ENCODE data around the gene KIAA1210.

GRCh38 chrX:119155416-119156035, 27.9 kb upstream of the KIAA1210 start:
- TF ChIP-seq, protein P1, sequence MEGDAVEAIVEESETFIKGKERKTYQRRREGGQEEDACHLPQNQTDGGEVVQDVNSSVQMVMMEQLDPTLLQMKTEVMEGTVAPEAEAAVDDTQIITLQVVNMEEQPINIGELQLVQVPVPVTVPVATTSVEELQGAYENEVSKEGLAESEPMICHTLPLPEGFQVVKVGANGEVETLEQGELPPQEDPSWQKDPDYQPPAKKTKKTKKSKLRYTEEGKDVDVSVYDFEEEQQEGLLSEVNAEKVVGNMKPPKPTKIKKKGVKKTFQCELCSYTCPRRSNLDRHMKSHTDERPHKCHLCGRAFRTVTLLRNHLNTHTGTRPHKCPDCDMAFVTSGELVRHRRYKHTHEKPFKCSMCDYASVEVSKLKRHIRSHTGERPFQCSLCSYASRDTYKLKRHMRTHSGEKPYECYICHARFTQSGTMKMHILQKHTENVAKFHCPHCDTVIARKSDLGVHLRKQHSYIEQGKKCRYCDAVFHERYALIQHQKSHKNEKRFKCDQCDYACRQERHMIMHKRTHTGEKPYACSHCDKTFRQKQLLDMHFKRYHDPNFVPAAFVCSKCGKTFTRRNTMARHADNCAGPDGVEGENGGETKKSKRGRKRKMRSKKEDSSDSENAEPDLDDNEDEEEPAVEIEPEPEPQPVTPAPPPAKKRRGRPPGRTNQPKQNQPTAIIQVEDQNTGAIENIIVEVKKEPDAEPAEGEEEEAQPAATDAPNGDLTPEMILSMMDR (conservative IDR thresholded peaks at IDR 0.05) = no peak
- no peak for TF ChIP-seq ZFX (IDR thresholded peaks at IDR 0.05)

Data from C4-2B (cell line).